ENCODE results near the gene GABRG3.

GABRG3 gene

DNA sequence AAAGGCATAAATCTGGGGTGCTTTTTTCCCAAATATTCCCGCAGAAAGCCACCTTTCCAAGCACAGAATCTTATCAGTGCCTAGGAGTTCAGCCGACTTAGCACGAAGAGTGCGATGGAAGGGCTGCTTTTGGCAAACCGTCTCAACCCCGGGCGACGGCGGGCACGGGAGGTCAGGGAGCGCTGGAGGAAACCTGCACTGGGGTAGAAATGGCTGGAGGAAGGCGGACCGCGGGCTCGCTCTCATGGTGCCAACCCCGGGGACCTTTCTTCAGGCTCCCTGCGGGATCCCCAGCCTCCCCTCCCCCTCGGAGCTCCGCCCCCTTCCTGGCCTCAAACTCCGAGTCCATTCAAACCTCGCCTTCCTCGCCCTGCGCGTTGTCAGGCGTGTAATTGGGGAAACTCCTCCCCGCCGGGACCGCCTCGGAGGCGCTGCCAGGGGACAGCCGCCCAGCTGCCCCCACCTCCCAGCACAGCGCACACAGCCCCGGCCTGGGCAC, at the start of gene GABRG3:
TSS of gene GABRG3 (plus strand) at position 470 of the 499 bp plus-strand sequence.
- DNase-seq (ENCODE audit: low read depth in 2 of 2) = no peak

- no peak for DNase-seq (ENCODE audit: low read depth in 2 of 2)
Observed at GRCh38 chr15:26921433-26921832, 49.5 kb upstream of the GABRG3 start.

GRCh38 chr15:26926081-26926480, 44.9 kb upstream of the GABRG3 start:
- DNase-seq (ENCODE audit: low read depth in 2 of 2) = no peak

DNA sequence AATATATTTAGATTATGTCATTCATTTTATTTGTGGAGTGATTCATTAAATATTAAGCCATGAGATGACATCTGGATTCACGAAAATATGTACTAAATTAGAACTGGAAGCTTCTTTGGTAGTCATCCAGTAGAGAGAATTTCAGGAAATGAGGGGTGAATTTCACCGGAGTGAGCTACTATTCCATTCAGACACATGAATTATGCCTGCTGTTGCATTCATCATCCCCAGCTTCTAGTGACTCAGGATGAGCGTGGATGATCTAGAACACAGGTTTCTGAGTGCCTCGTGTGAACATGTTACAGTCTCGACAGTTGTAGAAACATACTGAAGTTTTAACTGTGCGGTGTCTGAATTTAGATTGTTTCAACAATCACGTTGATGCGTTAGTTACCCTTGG, 42.9 kb upstream of the GABRG3 start:
- no peak for DNase-seq (ENCODE audit: low read depth in 2 of 2)

GRCh38 chr15:26929588-26929987, 41.4 kb upstream of the GABRG3 start:
- no peak for DNase-seq (ENCODE audit: low read depth in 2 of 2)

GRCh38 chr15:26934848-26935247, 36.1 kb upstream of the GABRG3 start:
- DNase-seq (ENCODE audit: low read depth in 2 of 2) = no peak

DNA sequence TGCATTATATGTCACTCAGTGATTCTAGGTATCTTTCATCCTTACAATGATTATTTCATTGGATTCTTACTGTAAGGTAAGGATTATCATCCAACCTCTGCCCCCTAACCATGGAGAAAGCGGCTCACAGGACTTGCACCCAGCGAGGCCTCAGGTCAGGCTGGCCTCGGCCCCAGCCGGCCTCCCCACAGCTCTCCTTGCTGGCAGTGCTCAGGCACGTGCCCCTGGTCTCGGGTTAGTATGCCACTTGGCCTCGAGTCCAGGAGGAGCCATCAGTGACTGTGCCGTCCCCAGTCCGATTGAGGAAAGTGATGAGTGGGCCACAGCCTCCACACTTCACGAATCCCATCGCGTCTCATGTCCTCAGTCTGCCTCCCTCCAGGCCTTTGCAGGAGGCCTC, 35.7 kb upstream of the GABRG3 start:
- no peak for DNase-seq (ENCODE audit: low read depth in 2 of 2)

GRCh38 chr15:26936502-26936901, 34.5 kb upstream of the GABRG3 start:
- no peak for DNase-seq (ENCODE audit: low read depth in 2 of 2)

DNA sequence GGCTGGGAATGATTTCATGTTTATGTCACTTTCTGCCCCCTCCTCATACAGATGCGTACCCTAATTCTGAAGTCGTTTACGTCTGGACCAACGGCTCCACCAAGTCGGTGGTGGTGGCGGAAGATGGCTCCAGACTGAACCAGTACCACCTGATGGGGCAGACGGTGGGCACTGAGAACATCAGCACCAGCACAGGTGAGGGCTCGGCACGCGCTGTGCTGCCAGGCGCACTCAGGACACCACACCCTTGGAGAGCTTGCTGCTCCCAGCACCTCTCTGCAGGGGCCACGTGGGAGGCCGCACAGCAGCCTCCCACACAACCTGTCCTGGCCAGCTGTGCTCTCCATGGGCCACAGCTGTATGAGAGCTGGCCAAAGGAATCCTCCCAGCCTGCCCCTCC, 33.8 kb upstream of the GABRG3 start:
- no peak for DNase-seq (ENCODE audit: low read depth in 2 of 2)

DNA sequence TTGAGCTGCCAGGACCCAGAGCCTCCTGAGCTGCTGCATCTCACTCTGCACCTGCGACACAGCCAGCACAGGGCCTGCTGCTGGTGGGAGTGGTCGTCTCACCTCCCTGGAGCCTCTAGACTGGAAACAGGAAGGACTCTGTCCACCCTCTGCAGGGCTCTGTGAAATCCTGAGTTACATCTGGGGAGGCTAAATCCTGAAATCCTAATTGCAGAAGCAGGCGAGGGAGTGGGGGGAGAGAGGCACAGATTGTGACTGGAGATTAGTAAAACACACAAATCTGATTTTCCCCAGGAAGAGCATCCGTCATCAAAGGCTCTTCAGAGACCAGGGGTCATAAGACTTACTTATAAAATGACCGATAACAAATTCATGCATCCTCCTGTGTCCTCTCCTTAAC, 31.6 kb upstream of the GABRG3 start:
- DNase-seq (ENCODE audit: low read depth in 2 of 2) = no peak

- DNase-seq (ENCODE audit: low read depth in 2 of 2) = no peak
Observed at GRCh38 chr15:26941489-26941888, 29.5 kb upstream of the GABRG3 start.

DNA sequence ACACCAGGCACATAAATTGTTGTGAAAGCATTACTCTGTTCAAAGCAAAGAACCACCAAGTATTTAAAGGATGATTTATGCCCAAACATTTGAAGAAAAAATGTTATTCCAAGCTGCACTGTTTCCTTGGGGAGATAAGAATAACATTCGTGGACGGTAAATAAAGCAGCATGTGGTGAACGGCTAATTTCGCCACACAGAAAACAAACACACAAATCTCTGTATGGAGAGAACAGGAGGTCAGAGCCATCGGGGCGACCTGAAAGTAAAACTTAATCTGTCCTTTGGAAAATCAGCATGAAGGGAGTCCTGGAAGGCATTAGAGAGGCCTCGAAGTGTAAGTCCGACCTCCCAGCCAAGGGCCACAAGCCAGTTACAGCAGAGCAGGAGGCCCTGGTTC, 27.1 kb upstream of the GABRG3 start:
- no peak for DNase-seq (ENCODE audit: low read depth in 2 of 2)

DNA sequence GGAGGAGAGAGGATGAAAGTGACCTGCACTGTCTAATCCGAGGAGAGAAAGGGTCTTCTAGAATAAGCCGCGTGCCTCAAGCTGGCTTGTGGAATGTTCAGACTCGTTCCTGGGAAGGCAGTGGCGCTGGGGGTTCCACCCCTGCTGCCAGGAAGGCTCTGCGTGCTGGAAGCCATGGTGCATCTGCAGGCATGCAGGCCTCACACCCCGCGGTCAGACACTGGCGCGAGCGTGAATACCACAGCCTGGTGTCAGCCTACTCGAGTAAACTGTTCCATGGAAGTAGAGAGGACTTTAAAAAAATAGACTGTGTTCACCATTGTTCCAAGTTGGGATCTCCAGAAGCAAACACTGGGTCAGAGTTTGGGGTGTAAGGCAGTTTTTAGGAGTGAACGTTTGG, 25.9 kb upstream of the GABRG3 start:
- no peak for DNase-seq (ENCODE audit: low read depth in 2 of 2)

GRCh38 chr15:26950001-26950400, 21.0 kb upstream of the GABRG3 start:
- no peak for DNase-seq (ENCODE audit: low read depth in 2 of 2)

GRCh38 chr15:26954403-26954802, 16.6 kb upstream of the GABRG3 start:
- no peak for DNase-seq (ENCODE audit: low read depth in 2 of 2)

GRCh38 chr15:26967719-26968269, 3.2 kb upstream of the GABRG3 start:
- DNase-seq (ENCODE audit: low read depth in 2 of 2) = no peak

GRCh38 chr15:26968806-26969205, 2.2 kb upstream of the GABRG3 start:
- no peak for DNase-seq (ENCODE audit: low read depth in 2 of 2)

- no peak for DNase-seq (ENCODE audit: low read depth in 2 of 2)
Observed at GRCh38 chr15:26971271-26972018, 464 bp downstream of the GABRG3 start.

- no peak for DNase-seq (ENCODE audit: low read depth in 2 of 2)
Observed at GRCh38 chr15:26972636-26973035, 1.7 kb downstream of the GABRG3 start.

- no peak for DNase-seq (ENCODE audit: low read depth in 2 of 2)
Observed at GRCh38 chr15:26974120-26974780, 3.3 kb downstream of the GABRG3 start.

DNA sequence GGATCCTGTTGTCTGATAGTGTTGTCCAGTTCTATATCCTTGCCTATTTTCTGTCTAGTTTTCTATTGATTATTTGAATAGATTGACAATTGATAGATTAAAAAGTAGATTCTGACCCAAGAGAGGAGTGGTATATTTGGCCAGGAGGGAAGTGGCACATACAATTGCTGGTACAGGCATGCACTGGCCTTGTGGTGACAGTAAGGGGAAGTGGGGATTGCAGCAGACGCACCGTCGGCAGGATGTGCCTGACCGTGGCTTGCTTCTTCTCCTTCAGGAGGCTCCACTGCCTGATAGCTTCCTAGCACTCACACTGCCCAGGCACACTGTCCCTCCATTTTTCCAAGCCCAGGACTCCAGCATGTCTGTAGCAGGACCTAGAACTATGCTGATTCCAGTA, 10.5 kb downstream of the GABRG3 start:
- DNase-seq (ENCODE audit: low read depth in 2 of 2) = no peak

- DNase-seq (ENCODE audit: low read depth in 2 of 2) = no peak
Observed at GRCh38 chr15:26983822-26984221, 12.8 kb downstream of the GABRG3 start.

DNA sequence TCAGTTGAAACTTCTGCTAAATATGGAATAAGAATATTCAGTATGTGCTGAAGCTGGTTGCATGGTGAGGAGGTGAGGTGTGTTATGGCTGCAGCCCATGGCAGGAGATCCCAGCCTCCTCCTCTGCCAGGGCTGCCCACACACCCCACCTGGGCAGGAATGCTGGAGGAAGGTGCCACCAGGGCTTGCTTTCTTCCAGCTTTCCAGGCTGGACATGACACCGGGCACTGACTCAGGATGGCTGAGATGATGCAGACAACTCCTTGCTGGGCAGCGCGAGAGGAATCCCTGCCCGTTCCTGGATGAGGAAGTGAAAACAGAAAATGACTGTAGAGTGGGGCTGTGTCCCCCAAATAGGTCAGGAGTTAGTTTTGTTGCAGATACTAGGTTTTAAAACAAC, 14.1 kb downstream of the GABRG3 start:
- no peak for DNase-seq (ENCODE audit: low read depth in 2 of 2)

Measured in stimulated activated CD8-positive, alpha-beta memory T cell treated with anti-CD3 and anti-CD28 coated beads, Interleukin-2, amount 100 ng/mL, for 48 hours (primary cell).